Mesenteric fat pad (tissue), 1 donor: ENCODE data around the gene ANKIB1. TPM values are rescaled to one million over a fixed set of nuclear protein-coding genes. Genes with fewer than 3 reads are reported as not detected.
"Not testable (repeated sequence)": the region's sequence is repeated elsewhere in the genome, so short reads cannot be mapped to it uniquely, and the experiment has no call there.

Experiments
- DNase-seq: peaks from one replicate; pipeline ENCODE4 v3.0.0-alpha.2; 2020; ENCODE audit warnings: low spot score
- total RNA-seq: library from RNA; stranded (reverse); fragmentation: NEBNext Ultra II Directional; extraction: Animal tissue kit (Norgen Biotek cat#: 25700); gene quantifications from one replicate; pipeline ENCODE4 v1.2.1, GENCODE V29; 2021
- donor health status: DM: yes; HTN: yes; CAD: no.

The ANKIB1 gene
- total RNA-seq, 1 donor from 2014 or later, result 66.9 TPM

GRCh38 chr7:92325173-92325572, 79.4 kb downstream of the ANKIB1 start:
- no peak for DNase-seq

- no peak for DNase-seq
Observed at GRCh38 chr7:92325858-92326257, 80.1 kb downstream of the ANKIB1 start.

- DNase-seq, result no peak
Observed at GRCh38 chr7:92330835-92331438, 85.2 kb downstream of the ANKIB1 start.

GRCh38 chr7:92331508-92331907, 85.7 kb downstream of the ANKIB1 start:
- no peak for DNase-seq

GRCh38 chr7:92332782-92333181, 87.0 kb downstream of the ANKIB1 start:
- DNase-seq, result no peak

- DNase-seq, result no peak
Observed at GRCh38 chr7:92333866-92334265, 88.1 kb downstream of the ANKIB1 start.

GRCh38 chr7:92335574-92335973, 89.8 kb downstream of the ANKIB1 start:
- no peak for DNase-seq

- no peak for DNase-seq
Observed at GRCh38 chr7:92336662-92337340, 91.0 kb downstream of the ANKIB1 start.

GRCh38 chr7:92340016-92340415, 94.2 kb downstream of the ANKIB1 start:
- DNase-seq, result no peak

GRCh38 chr7:92343714-92344113, 97.9 kb downstream of the ANKIB1 start:
- no peak for DNase-seq

- DNase-seq, result no peak
Observed at GRCh38 chr7:92352009-92352408, 106.2 kb downstream of the ANKIB1 start.

GRCh38 chr7:92354214-92354613, 108.4 kb downstream of the ANKIB1 start:
- no peak for DNase-seq

GRCh38 chr7:92356406-92356805, 110.6 kb downstream of the ANKIB1 start:
- DNase-seq, result no peak

GRCh38 chr7:92357260-92357659, 111.5 kb downstream of the ANKIB1 start:
- DNase-seq, result no peak

- not testable (repeated sequence) for DNase-seq
Observed at GRCh38 chr7:92359179-92359578, 113.4 kb downstream of the ANKIB1 start.

GRCh38 chr7:92359801-92360200, 114.0 kb downstream of the ANKIB1 start:
- no peak for DNase-seq

GRCh38 chr7:92360387-92360786, 114.6 kb downstream of the ANKIB1 start:
- no peak for DNase-seq

- DNase-seq, result no peak
Observed at GRCh38 chr7:92362131-92362530, 116.4 kb downstream of the ANKIB1 start.

GRCh38 chr7:92366730-92367129, 121.0 kb downstream of the ANKIB1 start:
- DNase-seq, result no peak

- DNase-seq, result no peak
Observed at GRCh38 chr7:92368741-92369140, 123.0 kb downstream of the ANKIB1 start.

- no peak for DNase-seq
Observed at GRCh38 chr7:92375013-92375412, 129.2 kb downstream of the ANKIB1 start.

- DNase-seq, result no peak
Observed at GRCh38 chr7:92391071-92391470, 145.3 kb downstream of the ANKIB1 start.

GRCh38 chr7:92397542-92397941, 151.8 kb downstream of the ANKIB1 start:
- DNase-seq, result no peak
